Hepatic stellate cell (primary cell): Measurements from ENCODE around the gene MCTP1.

ENCODE experiments used
- DNase-seq: peaks from one replicate; pipeline ENCODE4 v3.0.0; 2011; ENCODE audit warnings: low spot score

MCTP1 gene

GRCh38 chr5:95072281-95072680 is 212.6 kb downstream of the MCTP1 start:
- no peak for DNase-seq

- DNase-seq = no peak
Observed at GRCh38 chr5:95070866-95071265, 214.0 kb downstream of the MCTP1 start.

- no peak for DNase-seq
Observed at GRCh38 chr5:95070453-95070852, 214.4 kb downstream of the MCTP1 start.

GRCh38 chr5:95069948-95070347 is 214.9 kb downstream of the MCTP1 start:
- no peak for DNase-seq

GRCh38 chr5:95069021-95069420 is 215.9 kb downstream of the MCTP1 start:
- no peak for DNase-seq

GRCh38 chr5:95068289-95068910 is 216.5 kb downstream of the MCTP1 start:
- DNase-seq = no peak

GRCh38 chr5:95066048-95066447 is 218.8 kb downstream of the MCTP1 start:
- DNase-seq = no peak

GRCh38 chr5:95063492-95063891 is 221.4 kb downstream of the MCTP1 start:
- DNase-seq = no peak

GRCh38 chr5:95060098-95060497 is 224.8 kb downstream of the MCTP1 start:
- DNase-seq = no peak

- DNase-seq = no peak
Observed at GRCh38 chr5:95059636-95060035, 225.3 kb downstream of the MCTP1 start.

- DNase-seq = no peak
Observed at GRCh38 chr5:95057615-95058014, 227.3 kb downstream of the MCTP1 start.

- DNase-seq = no peak
Observed at GRCh38 chr5:95053253-95053652, 231.6 kb downstream of the MCTP1 start.

- no peak for DNase-seq
Observed at GRCh38 chr5:95050708-95051107, 234.2 kb downstream of the MCTP1 start.

GRCh38 chr5:95048628-95049027 is 236.3 kb downstream of the MCTP1 start:
- no peak for DNase-seq

- DNase-seq = no peak
Observed at GRCh38 chr5:95045181-95045965, 239.5 kb downstream of the MCTP1 start.

- DNase-seq = no peak
Observed at GRCh38 chr5:95044096-95044495, 240.8 kb downstream of the MCTP1 start.

GRCh38 chr5:95043648-95044047 is 241.2 kb downstream of the MCTP1 start:
- DNase-seq = no peak

GRCh38 chr5:95043234-95043633 is 241.7 kb downstream of the MCTP1 start:
- DNase-seq = no peak

- DNase-seq = no peak
Observed at GRCh38 chr5:95042037-95042436, 242.9 kb downstream of the MCTP1 start.

- no peak for DNase-seq
Observed at GRCh38 chr5:95035891-95036685, 248.8 kb downstream of the MCTP1 start.

- no peak for DNase-seq
Observed at GRCh38 chr5:95032801-95033200, 252.1 kb downstream of the MCTP1 start.

GRCh38 chr5:95029569-95030366 is 255.1 kb downstream of the MCTP1 start:
- DNase-seq = no peak
